Right lobe of liver (tissue), 4 donors: Measurements from ENCODE around the gene SPATA7.

Source experiments
- CTCF ChIP-seq, 4 donors: fragments of 200-600 bp in 3 of 4; fragments of 450-650 bp in 1 of 4; IDR thresholded peaks; one replicate each; pipeline versions ENCODE4 v1.5.1 to v1.8.0; 2016 to 2022; ENCODE audit warnings: antibody characterized with exemption in 4 of 4, mild to moderate bottlenecking in 2 of 4
- POLR2A ChIP-seq: fragments of 450-650 bp; IDR thresholded peaks from one replicate; pipeline ENCODE4 v1.6.1; 2017; ENCODE audit warnings: antibody characterized with exemption, mild to moderate bottlenecking
- donor health status: DM: no; HTN: no; CAD: no.
- donor health status: DM: no; HTN: no; CAD: no.
- donor health status: DM: no; HTN: yes; CAD: no.

DNA sequence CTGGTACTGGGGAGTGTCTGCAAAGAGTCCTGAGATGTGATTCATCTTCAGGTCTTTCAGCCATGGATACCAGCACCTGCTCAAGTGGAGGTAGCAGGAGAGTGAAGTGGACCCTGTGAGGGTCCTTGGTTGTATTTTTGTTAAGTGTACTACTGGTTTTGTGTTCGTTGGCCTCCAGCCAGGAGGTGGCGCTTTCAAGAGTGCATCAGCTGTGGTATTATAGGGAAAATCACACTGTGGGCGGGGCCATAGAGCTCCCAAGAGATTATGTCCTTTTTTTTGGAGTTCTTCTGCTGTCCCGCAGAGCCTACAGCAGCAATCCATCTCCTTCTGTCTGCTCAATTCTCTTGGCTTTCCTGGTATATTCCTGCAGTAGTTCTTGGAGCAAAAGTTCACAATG lies 66.8 kb downstream of the SPATA7 start:
- no peak for TF ChIP-seq CTCF (IDR thresholded peaks at IDR 0.05)
- no peak for TF ChIP-seq POLR2A
